Raji (cell line): ENCODE results near the gene CYFIP2.

ENCODE experiments used
- POLR2A ChIP-seq: IDR thresholded peaks from 2 replicates; pipeline ENCODE4 v1.6.1; 2011; ENCODE audit warnings: low read depth, low read length, control low read depth; ENCODE audit not compliant: insufficient read depth

The CYFIP2 gene

GRCh38 chr5:157415838-157416237 lies 149.9 kb downstream of the CYFIP2 start:
- TF ChIP-seq POLR2A = no peak

GRCh38 chr5:157431544-157432200 lies 165.7 kb downstream of the CYFIP2 start:
- no peak for TF ChIP-seq POLR2A

- no peak for TF ChIP-seq POLR2A
These were observed 168.2 kb downstream of the CYFIP2 start for GRCh38 chr5:157434096-157434495.

GRCh38 chr5:157443041-157443549 lies 177.2 kb downstream of the CYFIP2 start:
- no peak for TF ChIP-seq POLR2A

GRCh38 chr5:157444224-157444623 lies 178.3 kb downstream of the CYFIP2 start:
- no peak for TF ChIP-seq POLR2A
